Kidney (tissue), 14 donors: Measurements from ENCODE around the gene SAP130. TPM values are rescaled to one million over a fixed set of nuclear protein-coding genes. Genes with fewer than 3 reads are reported as not detected.

Experiments
- DNase-seq, 5 donors: peaks; one replicate each; pipeline ENCODE4 v3.0.0-alpha.2; 2013 to 2020
- FAIRE-seq: peaks from 2 replicates; lab custom pipeline; 2012; peaks lifted over from hg19 to GRCh38; lab: Jason Lieb, UNC
- H3K27ac ChIP-seq, 2 donors: one replicate each; pipeline ENCODE4 v1.7.0; 2013; ENCODE audit warnings: low read depth in 2 of 2, low read length in 2 of 2, inconsistent platforms in 1 of 2
- H3K27me3 ChIP-seq: one replicate; pipeline ENCODE4 v1.7.1; 2013; ENCODE audit warnings: low read length, inconsistent platforms; ENCODE audit not compliant: control insufficient read depth, insufficient read depth
- H3K36me3 ChIP-seq, 3 donors: one replicate each; pipeline versions ENCODE4 v1.7.0 to v1.7.1; 2013; ENCODE audit warnings: low read length in 3 of 3, control low read depth in 1 of 3, inconsistent platforms in 1 of 3; ENCODE audit not compliant: insufficient read depth in 3 of 3, control insufficient read depth in 2 of 3
- H3K4me1 ChIP-seq, 3 donors: one replicate each; pipeline versions ENCODE4 v1.7.0 to v1.7.1; 2013; ENCODE audit warnings: low read length in 3 of 3, inconsistent platforms in 1 of 3, low read depth in 1 of 3; ENCODE audit not compliant: control insufficient read depth in 2 of 3, insufficient read depth in 2 of 3
- H3K4me3 ChIP-seq, 3 donors: one replicate each; pipeline versions ENCODE4 v1.7.0 to v1.8.1; 2013; ENCODE audit warnings: low read length in 3 of 3, control low read depth in 1 of 3, inconsistent platforms in 1 of 3
- H3K9ac ChIP-seq, 3 donors: one replicate each; pipeline versions ENCODE4 v1.7.0 to v1.7.1; 2013; ENCODE audit warnings: low read length in 3 of 3, control low read depth in 1 of 3, inconsistent platforms in 1 of 3
- H3K9me3 ChIP-seq, 3 donors: one replicate each; pipeline versions ENCODE4 v1.7.0 to v1.7.1; 2013; ENCODE audit warnings: low read length in 3 of 3, control low read depth in 1 of 3, inconsistent platforms in 1 of 3; ENCODE audit not compliant: control insufficient read depth in 2 of 3, insufficient read depth in 1 of 3
- CTCF ChIP-seq: IDR thresholded peaks from 3 replicates; pipeline ENCODE4 v1.5.1; 2012; ENCODE audit warnings: mild to moderate bottlenecking, moderate library complexity, borderline replicate concordance; ENCODE audit not compliant: insufficient read depth; ENCODE audit errors: extremely low read depth
- intact Hi-C: fragments of 100-400 bp; cut with DNase I; formaldehyde crosslinking; loops from one replicate; pipeline ENCODE4 v1.11.1; 2022
- polyA plus RNA-seq: library from polyadenylated mRNA; stranded (reverse); fragments of 350-450 nt; fragmentation: Illumina TruSeq; extraction: RNeasy Lipid Tissue Mini Kit (QIAGEN cat#74804); gene quantifications from one replicate; pipeline ENCODE4 v1.2.3, GENCODE V29; 2014; ENCODE audit warnings: low read depth, low replicate concordance; ENCODE audit not compliant: insufficient read depth
- total RNA-seq: library from RNA; stranded (reverse); fragmentation: NEBNext Ultra II Directional; extraction: Animal tissue kit (Norgen Biotek cat#: 25700); gene quantifications from one replicate; pipeline ENCODE4 v1.2.1, GENCODE V29; 2021
- donor health status: control.
- donor health status: control.
- donor health status: control.
- donor health status: control.
- donor health status: control.
- donor health status: DM: yes; HTN: yes; CAD: no.
- donor health status: Normal renal cell carcinoma (clear cell type).

Gene SAP130
- total and polyA plus RNA-seq, 2 donors from 2014 or later, result 6.2 to 17.5 TPM

- Histone ChIP-seq H3K36me3 (peaks cover 5 to 27% (median 12%) of the 10 kb centered on the region in 3 donors), H3K4me1 (no peaks in the 10 kb centered on the region), H3K27ac (no peak overlapping the region), H3K9me3 (no peaks in the 10 kb centered on the region), H3K27me3 (no peaks in the 10 kb centered on the region), H3K4me3 (no peak overlapping the region), H3K9ac (no peak overlapping the region)
- TF ChIP-seq CTCF, result no peak
- intact Hi-C loops, result no loop called here
- no peak for FAIRE-seq
- no peak for DNase-seq
Observed at GRCh38 chr2:127954857-127955256, 73.0 kb downstream of the SAP130 start.

GRCh38 chr2:127953849-127954248, 74.0 kb downstream of the SAP130 start:
- TF ChIP-seq CTCF, result no peak
- DNase-seq (no peak), FAIRE-seq (no peak)
- Histone ChIP-seq H3K4me1 (no peaks in the 10 kb centered on the region), H3K4me3 (no peak overlapping the region), H3K9ac (no peak overlapping the region), H3K27ac (no peak overlapping the region), H3K36me3 (peaks cover 5 to 32% (median 17%) of the 10 kb centered on the region in 3 donors), H3K27me3 (no peaks in the 10 kb centered on the region), H3K9me3 (no peaks in the 10 kb centered on the region)
- intact Hi-C loops, result no loop called here

- TF ChIP-seq CTCF, result no peak
- H3K4me1 ChIP-seq, result no peaks in the 10 kb centered on the region
- no peak overlapping the region for H3K27ac ChIP-seq
- H3K9ac ChIP-seq, result no peak overlapping the region
- no peaks in the 10 kb centered on the region for H3K27me3 ChIP-seq
- no peaks in the 10 kb centered on the region for H3K9me3 ChIP-seq
- FAIRE-seq, result no peak
- intact Hi-C loops, result no loop called here
- DNase-seq, result no peak
- peaks cover 5 to 32% (median 17%) of the 10 kb centered on the region in 3 donors for H3K36me3 ChIP-seq
- H3K4me3 ChIP-seq, result no peak overlapping the region
Observed at GRCh38 chr2:127953128-127953718, 74.6 kb downstream of the SAP130 start.

- no peaks in the 10 kb centered on the region for H3K27me3 ChIP-seq
- H3K4me1 ChIP-seq, result no peaks in the 10 kb centered on the region
- DNase-seq, result no peak
- no peak for FAIRE-seq
- H3K4me3 ChIP-seq, result no peak overlapping the region
- no peaks in the 10 kb centered on the region for H3K9me3 ChIP-seq
- intact Hi-C loops, result no loop called here
- no peak overlapping the region for H3K9ac ChIP-seq
- no peak for TF ChIP-seq CTCF
- no peak overlapping the region for H3K27ac ChIP-seq
- H3K36me3 ChIP-seq, result peaks cover 9 to 42% (median 21%) of the 10 kb centered on the region in 3 donors
Observed at GRCh38 chr2:127951026-127951425, 76.8 kb downstream of the SAP130 start.
